Skeletal muscle cell (primary cell): ENCODE data around the gene HTATSF1.

Experiments used
- DNase-seq: peaks from one replicate; pipeline ENCODE4 v3.0.0-alpha.2; 2010; ENCODE audit warnings: low read depth
- H3K4me3 ChIP-seq: 2 replicates; pipeline ENCODE4 v1.5.1; 2011; ENCODE audit warnings: low read depth, mild to moderate bottlenecking, control low read depth, low read length, moderate library complexity

HTATSF1 gene

DNA sequence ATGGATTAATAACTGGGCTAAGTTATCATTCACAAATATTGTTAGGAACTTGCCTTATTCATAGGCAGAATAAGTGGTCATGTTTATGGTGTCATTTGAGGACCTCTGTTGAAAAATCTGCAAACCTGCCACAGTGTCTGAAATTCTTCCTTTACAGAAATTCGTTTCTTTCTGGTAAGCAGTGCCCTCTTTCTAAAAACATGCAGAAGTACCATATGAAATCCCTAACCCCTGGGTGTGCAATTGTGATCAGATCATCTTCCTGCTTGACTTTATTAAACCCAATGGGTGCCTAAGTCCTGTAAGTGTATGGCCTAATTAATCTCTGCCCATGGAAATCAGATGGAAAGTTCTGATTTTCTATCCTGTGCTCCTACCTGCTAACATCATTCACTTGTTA lies 4.4 kb upstream of the HTATSF1 start:
- DNase-seq, result no peak
- H3K4me3 ChIP-seq, result no peak overlapping the region

GRCh38 chrX:136495043-136495442 lies 2.3 kb upstream of the HTATSF1 start:
- no peak overlapping the region for H3K4me3 ChIP-seq
- no peak for DNase-seq

- H3K4me3 ChIP-seq, result peak overlapping the region; percentile 73
These were observed 1.1 kb upstream of the HTATSF1 start for GRCh38 chrX:136496186-136496763.

DNA sequence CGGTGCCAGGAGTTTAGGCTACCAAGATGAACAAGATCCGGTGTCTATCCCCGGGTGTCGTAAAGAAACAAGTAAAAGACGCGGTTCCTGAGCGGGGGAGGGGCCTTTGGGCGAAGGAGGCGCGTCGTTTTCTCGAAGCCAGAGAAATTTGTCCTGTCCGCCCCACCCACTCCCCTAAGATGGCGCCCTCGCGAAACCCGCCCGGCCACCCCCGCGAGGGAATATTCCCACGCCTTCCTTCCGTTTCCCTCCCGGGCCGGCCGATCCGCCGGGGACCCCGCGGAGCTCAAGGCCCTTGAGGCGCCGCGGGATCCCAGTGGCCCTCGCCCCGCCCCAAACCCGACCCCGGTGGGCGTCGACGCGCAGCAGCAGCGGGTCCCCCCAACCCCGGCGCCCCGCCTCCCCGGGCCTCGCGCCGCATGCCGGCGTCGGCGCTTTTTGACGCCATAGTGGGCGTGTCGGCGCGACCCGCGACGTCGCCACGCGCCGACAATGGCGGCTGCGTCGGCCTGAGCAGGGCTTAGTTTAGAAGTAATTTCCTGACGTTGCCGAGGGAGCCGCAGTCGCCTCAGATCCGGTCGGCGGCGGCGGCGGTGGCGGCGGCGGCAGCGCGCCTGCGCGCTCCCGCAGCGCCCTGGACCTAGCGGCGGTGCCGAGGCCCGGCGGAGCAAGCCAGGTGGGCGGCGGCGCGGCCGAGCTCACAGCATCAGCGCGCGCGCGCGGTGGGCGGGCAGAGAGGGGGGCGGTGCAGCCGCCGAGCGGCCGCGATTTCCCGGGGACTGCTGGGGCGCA lies 432 bp upstream of the HTATSF1 start:
- H3K4me3 ChIP-seq, result peak overlapping the region; percentile 73
- DNase-seq, result peak; percentile 51

More at GRCh38 chrX:136496186-136496763, 1.1 kb upstream of the HTATSF1 start:
- no peak for DNase-seq

DNA sequence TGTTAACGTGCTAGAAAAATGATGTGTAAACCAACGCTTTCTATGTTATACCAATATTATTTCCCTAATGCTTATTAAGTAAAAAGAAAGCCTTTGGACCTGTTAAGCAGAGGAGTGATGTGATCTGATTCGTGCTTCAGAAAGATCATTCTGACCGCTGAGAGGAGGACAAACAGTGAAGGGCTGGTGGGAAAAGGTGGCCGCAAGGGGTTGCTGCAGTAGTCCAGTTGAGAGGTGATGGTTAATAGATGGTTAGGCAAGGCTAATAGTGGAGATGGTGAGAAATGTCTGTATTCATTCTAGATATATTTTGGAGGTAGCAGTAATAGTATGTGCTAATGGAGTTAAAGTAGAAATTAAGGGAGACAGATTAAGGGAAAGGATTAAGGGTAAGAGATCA lies 21.7 kb downstream of the HTATSF1 start:
- no peak for DNase-seq
- no peak overlapping the region for H3K4me3 ChIP-seq

GRCh38 chrX:136523770-136524169 lies 26.4 kb downstream of the HTATSF1 start:
- DNase-seq, result no peak
- H3K4me3 ChIP-seq, result no peak overlapping the region

GRCh38 chrX:136525738-136526606 lies 28.6 kb downstream of the HTATSF1 start:
- peak; percentile 73 for DNase-seq
- no peak overlapping the region for H3K4me3 ChIP-seq

DNA sequence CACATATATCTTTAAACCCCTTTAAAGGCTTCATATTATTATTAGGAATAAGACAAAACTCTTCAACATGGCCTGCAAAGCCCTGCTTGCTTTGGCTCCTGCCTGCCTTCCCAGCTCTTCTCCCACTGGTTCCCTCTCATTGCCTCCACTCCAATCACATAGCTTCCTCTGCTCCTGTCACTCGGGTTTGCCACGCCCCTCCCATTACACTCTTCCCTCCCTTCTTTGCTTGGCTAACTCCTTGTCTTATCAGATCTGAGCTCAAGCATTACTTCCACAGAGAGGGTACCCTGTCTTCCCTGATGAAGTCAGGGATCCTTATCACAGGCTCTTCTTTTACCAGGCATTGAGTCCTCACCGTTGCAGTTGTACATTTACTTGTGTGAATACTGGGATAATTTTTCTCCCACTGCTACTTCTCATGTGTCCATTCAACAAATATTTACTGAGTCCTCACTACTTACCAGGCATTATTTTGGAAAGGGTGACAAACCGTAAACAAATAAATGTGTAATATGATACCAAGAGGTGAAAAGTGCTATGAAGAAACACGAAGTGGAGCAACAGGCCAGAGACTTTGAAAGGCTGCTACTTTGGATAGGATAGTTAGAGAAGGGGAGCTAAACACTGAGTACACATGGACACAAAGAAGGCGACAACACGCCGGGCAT lies 31.4 kb downstream of the HTATSF1 start:
- H3K4me3 ChIP-seq, result no peak overlapping the region
- DNase-seq, result no peak

GRCh38 chrX:136529795-136530194 lies 32.4 kb downstream of the HTATSF1 start:
- no peak overlapping the region for H3K4me3 ChIP-seq
- no peak for DNase-seq

- no peak for DNase-seq
- no peak within 1 kb of the TSS for H3K4me3 ChIP-seq
These were observed 34.6 kb downstream of the HTATSF1 start, which contains the start of gene VGLL1 for GRCh38 chrX:136531951-136532350. Gene VGLL1 (plus strand): TSS chrX:136532215. CDS start chrX:136536021, 3,806 bp downstream.

GRCh38 chrX:136534131-136534530 lies 36.7 kb downstream of the HTATSF1 start:
- DNase-seq, result no peak
- H3K4me3 ChIP-seq, result no peak overlapping the region

DNA sequence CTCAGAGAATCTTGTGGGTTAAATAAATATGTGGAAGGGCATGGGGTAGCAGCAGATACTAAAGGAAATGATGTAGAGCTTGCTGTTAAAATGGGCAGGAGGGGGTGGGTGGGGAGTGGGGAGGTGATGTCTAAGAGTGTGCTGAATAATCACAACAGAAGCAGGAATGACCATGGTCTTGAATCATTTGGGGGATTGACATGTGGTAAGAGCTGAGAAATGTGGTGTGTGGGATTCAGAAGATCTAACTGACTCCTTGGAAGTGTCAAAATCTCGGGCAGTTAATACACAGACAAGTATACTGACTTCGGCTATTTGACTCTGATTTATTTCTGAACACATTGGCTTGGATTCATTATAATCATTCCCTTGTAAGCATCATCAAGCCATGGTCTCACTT lies 41.4 kb downstream of the HTATSF1 start:
- H3K4me3 ChIP-seq, result no peak overlapping the region
- no peak for DNase-seq

DNA sequence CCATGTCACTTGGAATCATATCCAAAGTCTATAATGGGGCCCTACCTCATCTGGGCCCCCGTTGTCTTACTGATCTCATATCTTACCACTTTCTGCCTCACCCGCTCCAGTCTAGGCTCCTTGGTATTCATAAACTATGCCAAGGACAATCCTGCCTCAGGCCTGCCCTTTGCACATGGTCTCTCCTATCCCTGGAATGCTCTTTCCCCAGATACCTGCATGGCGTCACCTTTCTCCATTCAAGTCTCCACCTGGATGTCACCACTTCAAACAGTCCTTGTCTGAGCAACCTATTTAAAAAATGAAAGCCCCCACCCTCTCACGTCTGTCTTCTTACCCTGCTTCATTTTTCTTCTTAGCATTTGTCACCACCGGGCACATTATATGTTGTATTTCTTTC lies 42.8 kb downstream of the HTATSF1 start:
- no peak for DNase-seq
- H3K4me3 ChIP-seq, result no peak overlapping the region

- H3K4me3 ChIP-seq, result no peak overlapping the region
- no peak for DNase-seq
These were observed 43.9 kb downstream of the HTATSF1 start for GRCh38 chrX:136541294-136541693.

- no peak overlapping the region for H3K4me3 ChIP-seq
- DNase-seq, result no peak
These were observed 44.9 kb downstream of the HTATSF1 start for GRCh38 chrX:136542281-136542680.

DNA sequence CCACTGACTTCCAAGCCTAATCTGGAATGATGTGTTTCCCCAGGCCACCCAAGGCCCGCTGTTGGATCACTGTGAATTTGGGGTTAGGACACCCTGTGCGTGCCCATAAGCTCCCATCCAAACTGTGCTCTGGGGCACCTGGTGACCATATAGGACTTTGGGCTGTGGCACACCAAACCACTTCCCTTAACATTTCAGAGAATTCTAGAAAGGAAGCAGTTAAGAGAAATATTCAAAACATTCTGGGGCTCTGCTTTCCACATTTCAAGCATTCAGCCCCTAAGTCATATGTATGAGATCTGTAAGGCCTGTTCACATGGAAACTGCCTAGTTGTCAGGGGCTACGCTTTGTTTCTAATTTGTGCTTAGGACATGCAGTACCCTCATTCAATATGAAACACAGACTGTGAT lies 49.0 kb downstream of the HTATSF1 start:
- no peak overlapping the region for H3K4me3 ChIP-seq
- DNase-seq, result no peak

- DNase-seq, result no peak
- H3K4me3 ChIP-seq, result no peak overlapping the region
These were observed 51.8 kb downstream of the HTATSF1 start for GRCh38 chrX:136549226-136549625.

DNA sequence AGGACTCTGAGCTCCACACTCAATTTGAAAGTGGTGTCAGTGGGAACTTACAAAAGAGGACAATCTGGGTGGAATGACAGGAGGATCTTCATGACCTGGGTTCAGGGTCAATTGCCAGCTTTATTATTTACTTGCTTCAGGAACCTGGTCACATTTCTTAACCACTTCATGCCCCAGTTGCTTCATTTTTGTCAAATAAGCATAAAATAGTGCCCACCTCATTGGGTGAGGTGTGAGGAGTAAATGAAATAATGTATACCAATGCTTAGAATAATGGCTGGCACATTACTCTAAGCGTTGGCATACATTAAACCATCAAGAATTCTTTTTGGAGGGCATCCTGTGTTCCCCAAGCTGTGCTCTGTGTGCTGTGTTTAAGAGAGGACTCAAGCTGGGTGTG lies 54.0 kb downstream of the HTATSF1 start:
- no peak overlapping the region for H3K4me3 ChIP-seq
- no peak for DNase-seq

GRCh38 chrX:136555694-136556093 lies 58.3 kb downstream of the HTATSF1 start:
- DNase-seq, result no peak
- H3K4me3 ChIP-seq, result no peak overlapping the region
